Measurements from ENCODE around the gene HNRNPAB.
"Not testable (repeated sequence)": the region's sequence is repeated elsewhere in the genome, so short reads cannot be mapped to it uniquely, and the experiment has no call there.

Gene HNRNPAB

DNA sequence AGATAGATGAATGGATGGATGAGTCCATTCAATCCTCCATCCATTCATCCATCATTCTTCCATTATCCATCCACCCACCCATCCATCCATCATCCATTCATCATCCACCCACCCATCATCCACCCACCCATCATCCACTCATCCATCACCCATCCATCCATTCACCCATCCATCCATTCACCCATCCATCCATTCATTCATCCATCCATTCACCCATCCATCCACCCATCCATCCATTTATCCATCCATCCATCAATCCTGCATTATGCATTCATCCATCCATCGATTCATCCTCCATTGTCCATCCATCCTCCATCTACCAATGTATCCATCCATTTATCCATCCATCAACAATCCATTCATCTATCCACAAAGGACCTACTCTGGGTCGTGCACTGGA lies 41.1 kb downstream of the HNRNPAB start:
- no peak for DNase-seq (ENCODE audit: low spot score)

GRCh38 chr5:178246624-178247279 lies 42.4 kb downstream of the HNRNPAB start:
- no peak for DNase-seq (ENCODE audit: low spot score)

- DNase-seq (ENCODE audit: low spot score), result no peak
Observed at GRCh38 chr5:178247481-178248456, 43.4 kb downstream of the HNRNPAB start.

DNA sequence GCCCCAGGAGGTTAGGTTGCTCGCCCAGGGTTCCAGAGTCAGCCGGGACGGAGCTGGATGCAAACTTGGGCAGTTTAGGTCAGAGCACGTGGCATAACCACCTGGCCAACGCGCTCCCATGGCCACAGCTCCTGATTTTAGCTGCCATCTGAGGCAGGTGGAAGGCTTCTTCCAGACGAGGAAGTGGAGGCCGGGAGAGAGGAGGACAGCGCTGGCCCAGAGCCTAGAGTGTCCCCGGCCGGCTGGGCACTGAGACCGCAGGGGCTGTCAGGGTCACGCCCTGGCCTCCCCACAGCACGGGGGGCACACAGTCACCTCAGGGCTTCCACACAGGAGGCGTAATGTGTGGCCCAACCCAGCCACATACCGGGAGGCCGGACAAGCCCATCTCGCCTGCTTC lies 44.4 kb downstream of the HNRNPAB start:
- no peak for DNase-seq (ENCODE audit: low spot score)

DNA sequence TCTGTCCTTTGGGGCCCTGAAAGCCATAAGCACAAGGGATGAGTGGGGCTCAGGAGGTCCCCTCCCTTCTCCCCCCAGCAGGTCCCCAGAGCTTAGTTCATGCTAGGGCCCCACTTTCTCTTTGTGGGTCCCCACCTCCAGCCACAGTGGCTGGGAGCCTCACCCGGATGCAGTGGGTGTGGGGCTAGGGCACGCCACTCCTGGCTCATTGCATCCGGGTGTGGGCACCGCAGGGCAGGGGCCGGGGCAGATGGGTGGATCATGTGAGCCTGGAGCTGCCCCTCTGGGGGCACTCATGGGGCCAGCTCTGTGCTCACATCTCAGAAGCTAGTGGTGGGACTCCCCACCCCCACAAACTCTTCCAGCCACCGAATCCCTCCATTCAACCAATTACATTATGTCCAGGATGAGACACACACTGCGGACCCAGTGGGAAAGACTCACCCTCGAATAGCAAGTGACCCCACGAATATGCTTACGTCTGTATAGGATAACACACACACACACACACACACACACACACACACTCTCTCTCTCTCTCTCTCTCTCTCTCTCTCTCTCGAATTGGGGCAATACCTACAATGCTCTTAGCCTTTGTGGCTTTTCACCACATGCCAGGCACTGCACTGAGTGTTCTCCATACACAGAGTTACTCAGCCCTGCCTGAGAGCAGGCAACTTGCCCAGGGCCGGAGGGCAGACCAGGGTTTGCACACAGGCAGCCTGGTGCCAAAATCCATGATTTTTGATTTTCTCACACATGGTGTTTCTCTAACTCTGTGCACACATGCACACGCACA lies 45.1 kb downstream of the HNRNPAB start:
- no peak for DNase-seq (ENCODE audit: low spot score)

DNA sequence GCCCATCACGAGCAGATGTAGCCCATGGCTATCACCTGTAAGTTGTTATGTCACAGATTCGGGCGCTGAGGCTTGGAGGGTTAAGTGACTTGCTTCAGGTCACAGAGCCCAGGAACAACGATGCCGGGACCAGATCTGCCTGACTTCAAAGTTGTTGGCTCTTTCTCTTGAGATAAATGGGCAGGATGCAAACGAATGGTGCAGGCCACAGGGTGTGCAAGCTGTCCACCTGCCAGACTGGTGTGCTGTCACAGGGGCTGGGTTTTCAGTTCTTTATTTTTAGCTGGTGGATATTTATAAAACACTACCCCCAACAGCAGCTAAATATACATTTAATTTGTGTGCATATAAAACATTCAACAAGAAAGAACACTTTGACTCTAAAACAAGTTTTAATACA lies 45.9 kb downstream of the HNRNPAB start:
- no peak for DNase-seq (ENCODE audit: low spot score)

DNA sequence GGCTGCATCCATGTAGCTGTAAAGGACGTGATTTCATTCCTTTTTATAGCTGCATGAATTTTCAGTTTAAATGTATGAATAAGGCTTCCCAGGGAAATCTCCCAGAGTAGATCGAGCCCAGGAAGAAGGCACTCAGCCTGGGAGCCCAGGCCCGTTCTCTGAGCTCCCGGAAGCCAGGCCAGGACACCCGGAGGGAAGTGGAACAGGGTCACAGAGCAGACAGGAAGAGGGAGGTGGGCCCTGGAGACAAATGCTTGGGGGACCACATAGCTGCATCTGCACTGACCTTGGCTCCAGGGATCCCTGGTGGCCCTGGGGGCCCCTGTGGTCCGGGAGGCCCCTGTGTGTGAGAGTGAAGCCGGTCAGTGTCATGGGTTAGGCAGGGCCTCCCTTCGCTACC lies 47.9 kb downstream of the HNRNPAB start:
- DNase-seq (ENCODE audit: low spot score), result no peak

DNA sequence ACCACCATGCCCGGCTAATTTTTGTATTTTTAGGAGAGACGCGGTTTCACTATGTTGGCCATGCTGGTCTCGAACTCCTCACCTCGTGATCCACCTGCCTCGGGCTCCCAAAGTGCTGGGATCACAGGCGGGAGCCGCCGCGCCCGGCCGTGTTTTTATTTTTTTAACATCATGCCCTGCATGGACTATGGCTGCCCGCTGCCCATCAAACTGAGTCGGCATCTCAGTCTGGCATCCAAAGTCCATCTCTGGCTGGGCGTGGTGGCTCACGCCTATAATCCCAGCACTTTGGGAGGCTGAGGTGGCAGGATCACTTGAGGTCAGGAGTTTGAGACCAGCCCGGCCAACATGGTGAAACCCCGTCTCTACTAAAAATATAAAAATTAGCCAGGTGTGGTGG lies 49.3 kb downstream of the HNRNPAB start:
- not testable (repeated sequence) for DNase-seq (ENCODE audit: low spot score)

DNA sequence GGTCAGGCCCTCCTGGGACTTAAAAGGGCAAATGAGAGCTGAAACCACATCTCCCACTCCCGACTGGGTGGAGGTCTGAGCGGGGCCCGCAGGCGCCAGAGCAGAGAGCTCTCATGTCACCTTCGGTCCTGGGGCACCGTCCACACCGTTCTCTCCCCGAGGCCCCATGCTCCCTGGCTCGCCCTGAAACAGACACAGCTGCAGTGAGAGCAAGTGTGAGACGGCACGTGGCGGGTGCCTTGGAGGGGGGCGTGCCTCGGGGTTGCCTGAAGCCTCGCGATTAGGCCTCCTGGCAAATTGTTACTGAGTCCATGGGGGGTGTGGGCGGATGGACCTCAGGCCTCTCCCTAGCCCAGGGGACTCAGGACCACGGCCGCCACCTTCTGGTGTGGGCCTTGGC lies 52.4 kb downstream of the HNRNPAB start:
- no peak for DNase-seq (ENCODE audit: low spot score)

- DNase-seq (ENCODE audit: low spot score), result no peak
Observed at GRCh38 chr5:178257650-178258049, 53.3 kb downstream of the HNRNPAB start.

DNA sequence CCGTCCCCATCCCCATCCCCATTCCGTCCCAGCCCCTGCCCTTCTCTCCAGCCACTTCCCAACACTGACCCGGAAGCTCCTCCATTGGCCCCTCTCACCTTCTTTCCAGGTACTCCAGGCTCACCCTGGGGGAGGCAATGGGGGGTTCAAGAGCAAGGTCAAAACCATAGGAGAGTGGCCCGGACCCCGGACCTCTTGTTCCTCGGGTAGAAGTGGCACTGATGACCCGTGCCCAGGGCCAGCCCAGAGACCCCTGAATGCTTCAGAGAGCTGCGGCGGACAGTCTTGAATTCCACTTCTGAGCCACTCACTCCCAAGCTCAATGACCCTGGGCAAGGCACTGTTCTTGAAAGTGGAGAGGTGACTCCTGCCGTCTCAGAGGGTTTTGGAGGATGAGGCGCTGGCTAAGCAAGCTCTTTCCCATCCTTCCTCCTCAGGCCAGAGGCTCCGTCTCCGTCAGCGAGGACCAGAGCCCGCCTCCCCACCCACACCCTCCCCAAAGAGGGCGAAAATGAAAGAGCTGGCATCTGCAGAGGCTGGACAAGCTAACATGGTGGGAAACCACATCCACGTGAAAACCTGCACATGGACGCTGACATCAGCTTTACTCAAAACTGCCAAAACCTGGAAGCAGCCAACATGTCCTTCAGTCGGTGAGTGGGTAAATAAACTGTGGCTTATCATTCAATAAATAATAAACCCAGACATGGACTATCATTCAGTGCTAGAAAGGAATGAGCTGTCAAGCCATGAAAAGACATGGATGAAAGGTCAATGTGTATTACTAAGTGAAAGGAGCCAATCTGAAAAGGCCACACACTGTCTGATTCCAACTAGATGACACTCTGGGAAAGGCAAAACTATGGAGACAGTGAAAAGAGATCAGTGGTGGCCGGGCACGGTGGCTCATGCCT lies 55.5 kb downstream of the HNRNPAB start:
- DNase-seq (ENCODE audit: low spot score), result no peak
